HepG2 (cell line): ENCODE results near the gene CAPN11. TPM values are rescaled to one million over a fixed set of nuclear protein-coding genes. Genes with fewer than 3 reads are reported as not detected.
A peak's percentile ranks its signal among the peaks of the same experiment; 100 is the strongest.

ENCODE experiments used
- AGO2 ChIP-seq: fragments of 200-400 bp; formaldehyde crosslinking; optimal IDR thresholded peaks from 2 replicates; pipeline ENCODE3; 2017; ENCODE audit warnings: mild to moderate bottlenecking, low read depth, low read length, moderate library complexity
- AKAP8 ChIP-seq: sonication (generic); formaldehyde crosslinking; IDR thresholded peaks from 2 replicates; pipeline ENCODE4 v1.5.1; 2020; ENCODE audit warnings: mild to moderate bottlenecking, missing genetic modification reagents
- ASH2L ChIP-seq: fragments of 300-600, 200-600 bp; sonication (generic); IDR thresholded peaks from 2 replicates; pipeline ENCODE4 v1.7.0; 2017; ENCODE audit warnings: low read depth, mild to moderate bottlenecking, moderate library complexity, mixed read lengths, low read length; ENCODE audit not compliant: insufficient read length
- ATF7-NPFF ChIP-seq: sonication (generic); formaldehyde crosslinking; IDR thresholded peaks from 2 replicates; pipeline ENCODE4 v1.8.1; 2023; ENCODE audit warnings: mild to moderate bottlenecking, low read depth, missing genetic modification reagents, moderate library complexity
- CEBPG ChIP-seq: IDR thresholded peaks from 2 replicates; pipeline ENCODE4 v1.6.1; 2016
- DDIT3 ChIP-seq: sonication (generic); formaldehyde crosslinking; IDR thresholded peaks from 2 replicates; pipeline ENCODE4 v1.4.0; 2020; ENCODE audit warnings: mild to moderate bottlenecking, missing genetic modification reagents
- ETV6 ChIP-seq: sonication (generic); formaldehyde crosslinking; conservative IDR thresholded peaks from 2 replicates; pipeline ENCODE4 v1.4.0; 2020; ENCODE audit warnings: missing genetic modification reagents
- KDM4B ChIP-seq: sonication (generic); formaldehyde crosslinking; IDR thresholded peaks from 2 replicates; pipeline ENCODE4 v1.4.0; 2020; ENCODE audit warnings: missing genetic modification reagents
- MIER2 ChIP-seq: IDR thresholded peaks from 2 replicates; pipeline ENCODE4 v1.6.1; 2016; ENCODE audit warnings: missing biosample characterization, missing genetic modification reagents
- NAIF1 ChIP-seq: sonication (generic); formaldehyde crosslinking; IDR thresholded peaks from 2 replicates; pipeline ENCODE4 v1.5.0; 2020; ENCODE audit warnings: mild to moderate bottlenecking, missing genetic modification reagents, borderline replicate concordance
- NFYB ChIP-seq: sonication (generic); formaldehyde crosslinking; IDR thresholded peaks from 2 replicates; pipeline ENCODE4 v1.4.0; 2020; ENCODE audit warnings: missing genetic modification reagents
- NKX3-1 ChIP-seq: sonication (generic); formaldehyde crosslinking; IDR thresholded peaks from 2 replicates; pipeline ENCODE4 v1.5.0; 2020; ENCODE audit warnings: missing genetic modification reagents
- PCBP1 ChIP-seq: fragments of 200-400 bp; formaldehyde crosslinking; IDR thresholded peaks from 2 replicates; pipeline ENCODE4 v1.6.1; 2017; ENCODE audit warnings: mild to moderate bottlenecking, low read depth, low read length, borderline replicate concordance
- RXRB ChIP-seq: IDR thresholded peaks from 2 replicates; pipeline ENCODE4 v1.6.1; 2016; ENCODE audit warnings: borderline replicate concordance, missing genetic modification reagents, missing compliant biosample characterization
- SIN3B ChIP-seq: fragments of 150-350 bp; IDR thresholded peaks from 2 replicates; pipeline ENCODE4 v1.6.1; 2014; ENCODE audit warnings: low read length
- SOX6 ChIP-seq, 2 experiments: fragments of 450-650 bp in 1 of 2; sonication (generic) in 1 of 2; formaldehyde crosslinking in 1 of 2; IDR thresholded peaks; 2 replicates each; pipeline versions ENCODE4 v1.4.0 to v1.6.1; 2017 to 2020; ENCODE audit warnings: antibody characterized with exemption in 1 of 2, mild to moderate bottlenecking in 1 of 2, missing genetic modification reagents in 1 of 2
- SP140L ChIP-seq: sonication (generic); formaldehyde crosslinking; IDR thresholded peaks from 2 replicates; pipeline ENCODE4 v1.4.0; 2020; ENCODE audit warnings: missing genetic modification reagents, borderline replicate concordance
- TBL1XR1 ChIP-seq: fragments of 150-350 bp; IDR thresholded peaks from 2 replicates; pipeline ENCODE4 v1.6.1; 2014; ENCODE audit warnings: borderline replicate concordance, low read length; ENCODE audit not compliant: partially characterized antibody
- TCF12 ChIP-seq, 2 experiments: fragments of 450-650 bp in 1 of 2; sonication (generic) in 1 of 2; formaldehyde crosslinking in 1 of 2; IDR thresholded peaks; 2 replicates each; pipeline versions ENCODE4 v1.6.1 to v1.8.0; 2017 to 2022; ENCODE audit warnings: antibody characterized with exemption in 1 of 2, mild to moderate bottlenecking in 1 of 2, missing genetic modification reagents in 1 of 2, moderate library complexity in 1 of 2
- THAP11 ChIP-seq: IDR thresholded peaks from 2 replicates; pipeline ENCODE4 v1.6.1; 2016; ENCODE audit warnings: missing biosample characterization, missing genetic modification reagents
- THRA ChIP-seq: sonication (generic); formaldehyde crosslinking; IDR thresholded peaks from 2 replicates; pipeline ENCODE4 v1.4.0; 2020; ENCODE audit warnings: missing genetic modification reagents, borderline replicate concordance
- TMF1 ChIP-seq: sonication (generic); formaldehyde crosslinking; IDR thresholded peaks from 2 replicates; pipeline ENCODE4 v1.8.1; 2022; ENCODE audit warnings: low read depth, missing genetic modification reagents
- TP53 ChIP-seq: sonication (generic); formaldehyde crosslinking; conservative IDR thresholded peaks from 2 replicates; pipeline ENCODE4 v1.4.0; 2020; ENCODE audit warnings: missing genetic modification reagents
- ZFP90 ChIP-seq: sonication (generic); formaldehyde crosslinking; IDR thresholded peaks from 2 replicates; pipeline ENCODE4 v1.8.0; 2022; ENCODE audit warnings: missing genetic modification reagents, mild to moderate bottlenecking, inconsistent platforms, borderline replicate concordance
- ZNF136 ChIP-seq: sonication (generic); formaldehyde crosslinking; IDR thresholded peaks from 2 replicates; pipeline ENCODE4 v1.8.1; 2022; ENCODE audit warnings: low read depth, mild to moderate bottlenecking, moderate library complexity, missing genetic modification reagents
- ZNF207 ChIP-seq: fragments of 450-650 bp; IDR thresholded peaks from 2 replicates; pipeline ENCODE4 v1.6.1; 2016; ENCODE audit warnings: antibody characterized with exemption, borderline replicate concordance
- ZNF224 ChIP-seq: sonication (generic); formaldehyde crosslinking; IDR thresholded peaks from 2 replicates; pipeline ENCODE4 v1.5.0; 2020; ENCODE audit warnings: mild to moderate bottlenecking, missing genetic modification reagents
- ZNF598 ChIP-seq: sonication (generic); formaldehyde crosslinking; IDR thresholded peaks from 2 replicates; pipeline ENCODE4 v1.5.1; 2020; ENCODE audit warnings: mild to moderate bottlenecking, missing genetic modification reagents, borderline replicate concordance
- ZNF639 ChIP-seq: conservative IDR thresholded peaks from 2 replicates; pipeline ENCODE4 v1.6.1; 2018; ENCODE audit warnings: missing genetic modification reagents
- polyA plus RNA-seq, 8 experiments: library from polyadenylated mRNA; depleted of rRNA in 3 of 8; stranded (reverse) in 7 of 8; unstranded in 1 of 8; fragments of >200 nt; fragmentation: Illumina TruSeq in 4 of 8; extraction: Trizol in 4 of 8; gene quantifications; 2 replicates each; pipeline versions ENCODE4 v1.2.1 to v1.2.3, GENCODE V29; 2011 to 2016; ENCODE audit warnings: low read depth in 4 of 8, missing spikeins in 1 of 8, mixed read lengths in 1 of 8; ENCODE audit not compliant: insufficient read depth in 1 of 8
- total RNA-seq, 5 experiments: library from RNA; depleted of rRNA; stranded (reverse); fragments of >200 nt; fragmentation: Illumina TruSeq; extraction: Trizol; gene quantifications; 2 replicates each; pipeline ENCODE4 v1.2.3, GENCODE V29; 2016; ENCODE audit warnings: low read depth in 1 of 5

Gene CAPN11
- total and polyA plus RNA-seq, 2 of the 13 experiments (the other 11 are each of a cell fraction or from before 2014, with no cell fraction given): 0.07 to 0.11 TPM

GRCh38 chr6:44127186-44128019, 31.2 kb upstream of the CAPN11 start, which contains the start of the genes MRPL14 and TMEM63B (continued):
- TF ChIP-seq THAP11 (CRISPR knock-in tag) (peak; percentile 79), TBL1XR1 (no peak), ZNF639 (no peak), PCBP1 (no peak), ATF7-NPFF (peak; percentile 75), THRA (CRISPR knock-in tag) (no peak), NAIF1 (CRISPR knock-in tag) (no peak; the same call in 1 of the 2 replicates), NFYB (no peak), KDM4B (CRISPR knock-in tag) (no peak), NKX3-1 (CRISPR knock-in tag) (0 out of 2 replicates have a peak, but pooled peaks have one; percentile 69), ZNF136 (CRISPR knock-in tag) (0 out of 2 replicates have a peak, but pooled peaks have one; percentile 43), ASH2L (peak; percentile 40), SIN3B (0 out of 2 replicates have a peak, but pooled peaks have one; percentile 27), AKAP8 (no peak; the same call in 1 of the 2 replicates), ETV6 (CRISPR knock-in tag) (no peak), ZNF598 (CRISPR knock-in tag) (no peak), TMF1 (CRISPR knock-in tag) (peak; percentile 4; the same call in 1 of the 2 replicates), ZNF224 (CRISPR knock-in tag) (no peak), ZFP90 (CRISPR knock-in tag) (no peak), AGO2 (no peak), SP140L (CRISPR knock-in tag) (no peak), SOX6 (IDR thresholded peaks at IDR 0.05) (no peak), SOX6 (CRISPR knock-in tag; IDR thresholded peaks at IDR 0.05) (no peak), DDIT3 (CRISPR knock-in tag) (no peak), ZNF207 (no peak), MIER2 (no peak), TCF12 (IDR thresholded peaks at IDR 0.05) (no peak), TCF12 (CRISPR knock-in tag; IDR thresholded peaks at IDR 0.05) (no peak), RXRB (no peak), CEBPG (CRISPR knock-in tag) (no peak), TP53 (CRISPR knock-in tag) (no peak)
